B cell (primary cell): ENCODE data around the gene FAR1. TPM values are rescaled to one million over a fixed set of nuclear protein-coding genes. Genes with fewer than 3 reads are reported as not detected.

Experiments used
- ATAC-seq: fragments of 200-7000 bp; cut with Tn5 transposase; one replicate; pipeline ENCODE4 v1.10.0; 2021; ENCODE audit warnings: low read depth, mild to moderate bottlenecking, moderate number of reproducible peaks, moderate library complexity
- CTCF ChIA-PET: fragments of 350-600 bp; sonication (Branson Sonifier 250); formaldehyde crosslinking; loops from one replicate; lab custom pipeline; 2021; ENCODE audit warnings: antibody characterized with exemption, inconsistent platforms; lab: Charles Lee
- POLR2A ChIA-PET: fragments of 350-600 bp; sonication (Branson Sonifier 250); formaldehyde crosslinking; loops from one replicate; lab custom pipeline; 2021; ENCODE audit warnings: antibody characterized with exemption; lab: Charles Lee
- DNase-seq: peaks from one replicate; pipeline ENCODE4 v3.0.0; 2013
- H2AFZ ChIP-seq: 2 replicates; pipeline ENCODE4 v1.6.1; 2012; ENCODE audit warnings: mild to moderate bottlenecking, low read depth, low read length; ENCODE audit not compliant: insufficient read depth, poor library complexity, severe bottlenecking
- H3K27ac ChIP-seq, 2 donors: 1 replicate in 1 of 2; 2 replicates in 1 of 2; pipeline ENCODE4 v1.5.1; 2012 to 2013; ENCODE audit warnings: low read length in 2 of 2, mild to moderate bottlenecking in 2 of 2, moderate library complexity in 1 of 2
- H3K27me3 ChIP-seq, 4 experiments: fragments of 200-600 bp in 1 of 4; sonication (generic) in 1 of 4; replicated peaks in 1 of 4; 1 replicate in 2 of 4; 2 replicates in 2 of 4; pipeline versions ENCODE4 v1.6.1 to v1.7.0; 2013 to 2016; ENCODE audit warnings: low read length in 3 of 4, mild to moderate bottlenecking in 2 of 4, mixed read lengths in 1 of 4, moderate library complexity in 1 of 4; ENCODE audit not compliant: insufficient read depth in 4 of 4, control insufficient read depth in 3 of 4; ENCODE audit errors: control extremely low read depth in 1 of 4
- H3K36me3 ChIP-seq, 2 experiments: replicated peaks in 1 of 2; 1 replicate in 1 of 2; 2 replicates in 1 of 2; pipeline versions ENCODE4 v1.6.1 to v1.7.1; 2013; ENCODE audit warnings: low read length in 1 of 2; ENCODE audit not compliant: insufficient read depth in 2 of 2, control insufficient read depth in 1 of 2; ENCODE audit errors: control extremely low read depth in 1 of 2, extremely low read depth in 1 of 2
- H3K4me1 ChIP-seq, 2 donors: fragments of 200-600 bp in 1 of 2; sonication (generic) in 1 of 2; 1 replicate in 1 of 2; 2 replicates in 1 of 2; pipeline versions ENCODE4 v1.5.1 to v1.6.1; 2013 to 2017; ENCODE audit warnings: low read length in 2 of 2; ENCODE audit not compliant: control insufficient read depth in 2 of 2, insufficient read depth in 2 of 2
- H3K4me2 ChIP-seq: replicated peaks from 2 replicates; pipeline ENCODE3; 2012; ENCODE audit warnings: mild to moderate bottlenecking, low read depth, low read length; ENCODE audit not compliant: poor library complexity, severe bottlenecking
- H3K4me3 ChIP-seq, 5 experiments: fragments of 200-600 bp in 1 of 5; sonication (generic) in 1 of 5; 1 replicate in 3 of 5; 2 replicates in 2 of 5; pipeline versions ENCODE4 v1.5.1 to v1.7.0; 2011 to 2016; ENCODE audit warnings: low read length in 4 of 5, mild to moderate bottlenecking in 4 of 5, low read depth in 2 of 5, control low read depth in 1 of 5, moderate library complexity in 1 of 5; ENCODE audit not compliant: insufficient read depth in 1 of 5; ENCODE audit errors: control extremely low read depth in 1 of 5, extremely low read depth in 1 of 5
- H3K79me2 ChIP-seq: fragments of 200-600 bp; sonication (generic); one replicate; pipeline ENCODE4 v1.6.0; 2016; ENCODE audit warnings: low read length; ENCODE audit not compliant: control insufficient read depth, insufficient read depth
- H3K9ac ChIP-seq: fragments of 200-600 bp; sonication (generic); 2 replicates; pipeline ENCODE4 v1.6.1; 2017; ENCODE audit warnings: mild to moderate bottlenecking, low read length, moderate library complexity
- H3K9me3 ChIP-seq, 3 donors: one replicate each; pipeline versions ENCODE4 v1.6.1 to v1.7.1; 2013; ENCODE audit warnings: low read length in 2 of 3; ENCODE audit not compliant: control insufficient read depth in 2 of 3, insufficient read depth in 1 of 3; ENCODE audit errors: control extremely low read depth in 1 of 3
- H4K20me1 ChIP-seq: 2 replicates; pipeline ENCODE4 v1.6.0; 2012; ENCODE audit warnings: mild to moderate bottlenecking, low read length; ENCODE audit not compliant: insufficient read depth, control insufficient read depth, poor library complexity, severe bottlenecking
- H3K27ac Mint-ChIP-seq: one replicate; pipeline ENCODE4 v1.8.0; 2021; ENCODE audit warnings: mixed read lengths
- H3K27me3 Mint-ChIP-seq: one replicate; pipeline ENCODE4 v1.8.0; 2021; ENCODE audit warnings: mixed read lengths
- H3K4me1 Mint-ChIP-seq: one replicate; pipeline ENCODE4 v1.8.0; 2021; ENCODE audit warnings: mixed read lengths
- H3K4me3 Mint-ChIP-seq: one replicate; pipeline ENCODE4 v1.8.0; 2021; ENCODE audit warnings: mixed read lengths
- H3K9me3 Mint-ChIP-seq: one replicate; pipeline ENCODE4 v1.8.0; 2022; ENCODE audit warnings: mixed read lengths; ENCODE audit not compliant: insufficient read depth
- EZH2 ChIP-seq: IDR thresholded peaks from 2 replicates; pipeline ENCODE4 v1.6.1; 2012; ENCODE audit warnings: borderline replicate concordance, low read depth, mild to moderate bottlenecking, moderate library complexity, low read length; ENCODE audit not compliant: insufficient read depth, poor library complexity, severe bottlenecking
- WGBS: methylation state at CpG from one replicate; pipeline ENCODE4 v1.1.5; 2013; ENCODE audit warnings: missing lambda C conversion rate; ENCODE audit not compliant: insufficient coverage; 5-methylcytosine and 5-hydroxymethylcytosine counted together
- intact Hi-C: fragments of 100-400 bp; cut with micrococcal nuclease; formaldehyde crosslinking; loops from one replicate; pipeline ENCODE4 v1.10.0; 2022
- polyA plus RNA-seq: library from polyadenylated mRNA; depleted of rRNA; stranded (reverse); fragments of >200 nt; gene quantifications from 2 replicates; pipeline ENCODE4 v1.2.3, GENCODE V29; 2012
- total RNA-seq, 2 donors: library from RNA; stranded (reverse); fragments of 120-200 nt in 1 of 2; gene quantifications; 1 replicate in 1 of 2; 2 replicates in 1 of 2; pipeline versions ENCODE4 v1.2.3 to v1.2.4, GENCODE V29; 2013 to 2022
- TF ChIP-seq, protein P1 (sequence below): fragments of 200-600 bp; IDR thresholded peaks from one replicate; pipeline ENCODE4 v1.8.0; 2022; ENCODE audit warnings: antibody characterized with exemption, mild to moderate bottlenecking

Gene FAR1
- total and polyA plus RNA-seq, 2 donors (not counting 1 experiment from before 2014, with no cell fraction given), result 8.1 to 44.8 TPM

DNA sequence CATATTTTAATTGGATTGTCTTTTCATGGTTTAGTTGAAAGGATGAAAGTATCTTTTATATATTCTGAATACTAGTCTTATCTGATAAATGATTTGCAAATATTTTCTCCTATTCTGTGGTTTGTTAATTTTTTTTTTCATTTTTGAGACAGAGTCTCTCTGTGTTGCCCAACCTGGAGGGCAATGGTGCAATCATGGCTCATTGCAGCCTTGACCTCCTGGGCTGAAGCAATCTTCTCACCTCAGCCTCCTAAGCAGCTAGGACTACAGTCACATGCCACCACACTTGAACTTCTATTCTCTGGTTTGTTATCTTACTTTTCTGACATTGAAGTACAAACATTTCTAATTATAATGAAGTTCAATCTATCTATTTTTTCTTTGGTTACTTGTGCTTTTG is 30.0 kb upstream of the FAR1 start:
- intact Hi-C loops, result no loop called here
- TF ChIP-seq, protein P1, sequence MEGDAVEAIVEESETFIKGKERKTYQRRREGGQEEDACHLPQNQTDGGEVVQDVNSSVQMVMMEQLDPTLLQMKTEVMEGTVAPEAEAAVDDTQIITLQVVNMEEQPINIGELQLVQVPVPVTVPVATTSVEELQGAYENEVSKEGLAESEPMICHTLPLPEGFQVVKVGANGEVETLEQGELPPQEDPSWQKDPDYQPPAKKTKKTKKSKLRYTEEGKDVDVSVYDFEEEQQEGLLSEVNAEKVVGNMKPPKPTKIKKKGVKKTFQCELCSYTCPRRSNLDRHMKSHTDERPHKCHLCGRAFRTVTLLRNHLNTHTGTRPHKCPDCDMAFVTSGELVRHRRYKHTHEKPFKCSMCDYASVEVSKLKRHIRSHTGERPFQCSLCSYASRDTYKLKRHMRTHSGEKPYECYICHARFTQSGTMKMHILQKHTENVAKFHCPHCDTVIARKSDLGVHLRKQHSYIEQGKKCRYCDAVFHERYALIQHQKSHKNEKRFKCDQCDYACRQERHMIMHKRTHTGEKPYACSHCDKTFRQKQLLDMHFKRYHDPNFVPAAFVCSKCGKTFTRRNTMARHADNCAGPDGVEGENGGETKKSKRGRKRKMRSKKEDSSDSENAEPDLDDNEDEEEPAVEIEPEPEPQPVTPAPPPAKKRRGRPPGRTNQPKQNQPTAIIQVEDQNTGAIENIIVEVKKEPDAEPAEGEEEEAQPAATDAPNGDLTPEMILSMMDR, result no peak
- TF ChIP-seq EZH2, result no peak
- no peaks in the 10 kb centered on the region for H4K20me1 ChIP-seq
- H3K27ac ChIP-seq, result no peak overlapping the region
- no peak overlapping the region for H2AFZ ChIP-seq
- no peak overlapping the region for H3K4me2 ChIP-seq
- ChIA-PET POLR2A (no interaction called here), CTCF (no interaction called here)
- Mint-ChIP-seq H3K27me3 (peaks cover 21% of the 10 kb centered on the region), H3K4me1 (no peaks in the 10 kb centered on the region), H3K9me3 (no peaks in the 10 kb centered on the region), H3K27ac (no peak overlapping the region), H3K4me3 (no peak overlapping the region)
- peaks cover 0 to 8% (median 2%) of the 10 kb centered on the region in 4 experiments for H3K27me3 ChIP-seq
- H3K9ac ChIP-seq, result no peak overlapping the region
- no peaks in the 10 kb centered on the region for H3K4me1 ChIP-seq
- ATAC-seq (no peak), DNase-seq (no peak)
- H3K9me3 ChIP-seq, result no peaks in the 10 kb centered on the region
- H3K4me3 ChIP-seq, result no peak overlapping the region
- no peaks in the 10 kb centered on the region for H3K79me2 ChIP-seq
- H3K36me3 ChIP-seq, result no peaks in the 10 kb centered on the region

DNA sequence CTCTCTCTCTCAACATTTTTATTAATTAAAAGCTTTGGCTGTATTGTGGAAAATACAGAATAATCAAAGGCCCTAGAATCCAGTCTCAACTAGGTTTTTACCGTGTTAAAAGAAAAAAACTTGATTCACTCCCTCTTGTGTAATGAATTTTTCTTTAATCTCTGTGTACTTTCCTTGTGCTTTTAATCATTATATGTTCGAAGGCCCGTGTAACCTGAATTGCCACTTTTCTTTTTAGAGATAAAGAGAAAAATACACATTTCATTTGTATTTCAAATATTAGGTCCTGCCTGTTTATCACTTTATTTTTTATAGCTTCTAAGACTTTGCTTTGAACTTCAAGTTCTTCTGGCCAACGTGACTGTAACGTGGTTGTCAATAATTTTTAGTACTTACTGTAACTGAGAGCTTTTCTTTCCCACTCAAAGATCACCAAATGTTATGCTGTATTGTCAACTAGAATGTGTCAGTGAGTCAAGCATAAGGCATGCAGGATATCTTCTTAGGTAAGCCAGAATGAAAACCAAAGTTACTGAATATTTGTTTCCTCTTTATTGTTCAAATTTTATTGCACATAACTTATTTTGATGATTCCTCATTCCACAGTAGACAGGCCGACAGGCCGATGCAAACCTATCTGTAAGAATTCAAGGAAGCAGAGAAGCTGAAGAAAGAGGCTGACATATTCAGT is 23.3 kb upstream of the FAR1 start:
- intact Hi-C loops, result no loop called here
- no peak overlapping the region for H3K4me2 ChIP-seq
- no peak for ATAC-seq
- H3K9ac ChIP-seq, result no peak overlapping the region
- Mint-ChIP-seq H3K4me1 (no peaks in the 10 kb centered on the region), H3K4me3 (no peak overlapping the region), H3K27ac (no peak overlapping the region), H3K9me3 (no peaks in the 10 kb centered on the region), H3K27me3 (peaks cover 36% of the 10 kb centered on the region)
- no peaks in the 10 kb centered on the region for H3K79me2 ChIP-seq
- ChIA-PET CTCF (no interaction called here), POLR2A (no interaction called here)
- TF ChIP-seq, protein P1, result no peak
- no peak for TF ChIP-seq EZH2
- no peak overlapping the region for H3K27ac ChIP-seq
- no peak overlapping the region for H3K4me3 ChIP-seq
- no peak overlapping the region for H2AFZ ChIP-seq
- no peaks in the 10 kb centered on the region for H4K20me1 ChIP-seq
- no CpG with 5 or more reads among the region's 7 CpGs for WGBS
- peaks cover 0 to 8% (median 2%) of the 10 kb centered on the region in 4 experiments for H3K27me3 ChIP-seq
- H3K4me1 ChIP-seq, result no peaks in the 10 kb centered on the region
- no peak for DNase-seq
- H3K36me3 ChIP-seq, result no peaks in the 10 kb centered on the region
- no peaks in the 10 kb centered on the region for H3K9me3 ChIP-seq
